Measurements from ENCODE around the gene DNAAF3.
"Not testable (repeated sequence)": the region's sequence is repeated elsewhere in the genome, so short reads cannot be mapped to it uniquely, and the experiment has no call there.

DNAAF3 gene

DNA sequence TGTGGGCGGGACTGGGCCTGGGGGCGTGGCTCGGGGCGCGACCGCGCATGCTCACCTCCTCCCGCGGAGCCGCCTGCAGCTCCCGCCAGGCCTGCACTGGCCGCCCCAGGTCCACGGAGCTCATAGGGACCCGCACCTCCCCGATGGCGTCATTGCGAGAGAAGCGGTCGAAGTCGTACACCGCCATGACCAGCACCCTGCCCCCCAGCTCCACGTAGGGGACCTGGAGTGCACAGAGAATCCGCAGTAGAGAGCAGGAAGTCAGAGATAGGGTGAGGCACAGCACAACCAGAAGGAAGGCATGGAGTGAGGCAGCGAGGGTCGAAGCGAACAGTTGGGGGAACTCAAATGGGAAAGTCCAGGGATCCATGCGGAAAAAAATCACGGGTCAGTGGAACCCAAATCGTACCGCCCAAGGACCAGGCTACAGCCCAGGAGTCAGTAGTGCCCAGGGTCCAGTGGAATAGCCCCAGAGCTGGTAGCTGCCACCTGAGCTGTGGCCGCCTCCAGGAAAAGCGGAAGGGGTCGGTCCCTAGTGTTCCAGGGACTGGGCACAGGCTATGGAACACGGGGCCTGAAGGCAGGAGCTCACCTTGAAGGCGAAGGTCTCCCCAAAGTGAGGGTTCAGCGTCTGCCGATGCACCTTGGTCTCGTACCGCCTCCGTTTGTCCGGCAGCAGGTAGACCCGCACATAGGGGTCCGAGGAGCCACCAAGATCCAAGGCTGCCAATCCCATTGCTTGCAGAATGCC is 8.9 kb upstream of the DNAAF3 start:
- DNase-seq = no peak

DNA sequence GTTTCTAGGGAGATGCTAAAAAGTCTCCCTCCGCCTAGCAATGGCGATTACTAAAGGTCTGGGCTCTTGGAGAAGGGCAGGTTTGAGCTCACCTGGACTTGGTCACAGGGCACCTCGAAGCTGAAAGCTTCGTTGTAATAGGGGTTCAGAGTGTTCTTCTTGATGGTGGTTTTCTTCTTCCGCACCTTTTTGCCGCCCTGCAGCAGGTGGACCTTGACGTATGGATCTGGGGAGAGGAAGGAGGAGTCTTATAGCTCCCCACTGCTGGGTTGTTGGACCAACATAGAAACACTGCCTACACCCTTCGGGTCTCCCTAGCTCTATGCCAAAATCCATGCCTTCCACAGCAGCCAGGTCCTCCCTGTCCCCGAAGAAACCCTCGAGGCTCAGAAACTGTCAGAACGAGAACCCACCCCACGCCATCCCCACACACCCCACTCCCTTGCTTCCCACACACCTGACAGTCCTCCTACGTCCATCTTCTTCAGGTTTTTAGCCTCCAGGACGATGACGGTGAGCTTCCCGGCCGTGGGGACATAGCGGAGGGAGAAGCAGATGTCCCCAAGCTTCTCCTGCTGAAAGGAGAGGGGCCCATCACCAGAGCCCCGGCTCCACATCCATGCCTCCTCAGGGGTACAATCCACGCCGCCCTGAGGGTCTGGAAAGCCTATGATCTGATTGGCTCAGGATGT is 8.2 kb upstream of the DNAAF3 start:
- no peak for DNase-seq

DNA sequence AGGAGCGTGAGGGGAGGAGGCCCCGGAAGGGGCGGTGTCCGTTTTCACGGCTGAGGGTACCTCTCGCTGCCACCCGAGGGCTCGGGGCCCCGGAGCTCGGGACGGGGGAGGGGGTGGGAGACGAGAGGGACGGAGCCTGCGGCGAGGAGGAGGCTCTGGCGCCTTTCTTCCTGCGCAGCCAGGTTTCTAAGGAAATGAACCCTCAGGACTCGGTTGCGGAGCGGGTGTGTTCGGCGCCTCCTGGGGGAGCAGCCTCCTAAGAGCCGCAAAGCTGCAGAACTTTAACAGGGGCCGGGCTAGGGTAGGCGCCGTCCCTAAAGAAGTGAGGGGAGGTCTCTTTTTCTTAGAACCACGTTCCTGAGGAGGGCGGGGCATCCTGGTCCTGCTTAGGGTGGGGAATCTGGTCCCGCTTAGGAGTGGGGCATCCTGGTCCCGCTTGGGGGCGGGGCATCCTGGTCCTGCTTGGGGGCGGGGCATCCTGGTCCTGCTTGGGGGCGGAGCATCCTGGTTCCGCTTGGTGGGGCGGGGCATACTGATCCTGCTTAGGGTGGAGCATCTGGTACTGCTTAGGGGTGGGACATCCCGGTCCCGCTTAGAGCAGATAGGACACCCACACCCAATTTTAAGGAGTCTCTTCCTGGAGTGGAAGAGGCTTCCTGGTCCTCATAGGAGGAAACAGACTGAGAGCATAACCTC is 7.4 kb upstream of the DNAAF3 start:
- DNase-seq = peak; percentile 31

DNA sequence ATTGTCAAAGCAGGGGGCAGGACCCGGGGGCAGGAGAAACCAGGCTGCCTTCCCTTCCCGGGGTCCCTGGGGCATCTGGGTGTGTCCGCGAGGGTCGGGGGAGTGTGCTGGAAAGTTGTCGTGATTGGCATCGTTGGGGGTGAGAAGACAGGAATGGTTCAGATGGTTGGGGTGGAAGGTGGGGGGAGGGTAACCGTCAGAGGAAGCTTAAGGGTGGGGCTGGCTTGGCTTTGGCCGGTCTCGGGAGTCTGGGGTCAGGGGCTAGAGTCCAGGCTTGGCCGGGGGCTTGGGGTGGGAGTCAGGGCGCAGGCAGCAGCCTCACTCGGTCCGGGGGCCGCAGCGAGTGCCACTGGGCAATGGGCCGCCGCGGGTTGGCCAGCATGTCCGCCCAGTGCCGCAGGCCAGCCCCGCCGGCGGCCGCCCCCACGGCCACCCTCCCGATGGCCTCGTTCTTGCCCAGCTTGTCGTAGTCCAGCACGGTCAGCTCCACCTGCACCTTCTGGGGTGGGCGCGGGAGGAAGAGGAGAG is 6.8 kb upstream of the DNAAF3 start:
- no peak for DNase-seq

DNA sequence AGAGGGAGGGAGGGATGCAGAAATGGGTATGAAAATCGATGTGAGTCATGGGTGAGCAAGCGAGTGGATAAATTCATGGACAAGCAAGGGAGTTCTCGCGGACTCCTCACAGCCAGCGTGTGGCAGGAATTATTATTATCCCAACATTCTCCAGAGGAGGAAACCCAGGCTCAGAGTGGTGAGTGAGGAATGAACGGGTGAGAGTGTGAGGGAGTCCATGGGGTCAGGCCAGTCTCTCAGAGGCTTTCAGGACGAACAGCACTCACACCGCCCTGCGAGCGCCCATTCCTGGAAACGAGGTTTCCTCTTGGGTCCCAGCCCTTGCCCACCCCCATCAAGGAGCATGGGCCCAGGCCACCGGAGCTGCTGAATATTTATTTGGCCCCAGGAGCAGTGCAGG is 6.3 kb upstream of the DNAAF3 start:
- DNase-seq = no peak

DNA sequence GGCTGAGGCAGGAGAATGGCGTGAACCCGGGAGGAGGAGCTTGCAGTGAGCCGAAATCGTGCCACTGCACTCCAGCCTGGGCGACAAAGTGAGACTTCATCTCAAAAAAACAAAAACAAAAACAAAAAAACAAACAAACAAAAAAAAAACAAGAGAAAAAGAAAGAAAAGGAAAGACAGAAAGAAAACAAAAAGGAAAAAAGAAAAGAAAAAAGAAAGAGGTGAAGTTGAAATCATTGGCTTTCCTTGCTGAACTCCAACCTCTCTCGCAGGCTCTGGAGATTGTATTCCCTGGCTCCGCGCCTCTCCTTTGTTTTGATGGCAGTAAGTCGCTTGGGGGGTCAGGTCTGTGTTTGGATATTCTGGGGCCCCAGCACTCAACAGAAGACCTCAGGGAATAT is 5.9 kb upstream of the DNAAF3 start:
- DNase-seq = not testable (repeated sequence)

DNA sequence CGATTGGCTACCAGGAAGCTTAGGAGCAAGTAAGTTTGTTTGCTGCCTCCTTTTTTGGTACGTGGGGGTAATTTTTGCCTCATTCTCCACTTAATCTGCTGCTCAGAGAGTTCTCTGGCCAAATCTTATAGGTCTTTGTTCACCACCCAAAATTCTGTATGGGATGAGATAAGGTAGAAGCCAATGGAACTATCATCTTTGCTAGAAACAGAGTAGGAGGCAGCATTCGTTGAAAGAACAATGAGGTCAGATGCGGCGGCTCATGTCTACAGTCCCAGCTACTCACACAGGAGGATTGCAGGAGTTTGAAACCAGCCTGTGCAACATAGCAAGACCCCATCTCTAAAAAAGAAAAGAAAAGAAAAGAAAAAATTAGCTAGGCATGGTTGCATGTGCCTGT is 5.0 kb upstream of the DNAAF3 start:
- DNase-seq = no peak

DNA sequence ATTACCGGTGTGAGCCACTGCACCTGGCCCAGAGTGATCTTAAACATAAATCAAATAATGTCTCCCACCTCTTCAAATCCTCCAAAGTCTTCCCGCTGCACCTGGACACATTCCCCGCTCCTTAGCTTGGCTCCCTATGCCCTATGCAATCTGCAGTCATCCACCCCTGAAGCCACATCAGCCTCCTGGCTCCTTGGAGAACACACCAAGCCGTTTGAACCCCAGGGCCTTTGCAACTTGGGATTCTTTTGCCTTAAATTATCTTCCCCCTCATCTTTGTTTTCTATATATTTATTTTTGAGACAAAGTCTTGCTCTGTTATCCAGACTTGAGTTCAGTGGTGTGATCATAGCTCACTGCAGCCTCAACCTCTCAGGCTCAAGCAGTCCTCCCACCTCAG is 2.7 kb upstream of the DNAAF3 start:
- no peak for DNase-seq

DNA sequence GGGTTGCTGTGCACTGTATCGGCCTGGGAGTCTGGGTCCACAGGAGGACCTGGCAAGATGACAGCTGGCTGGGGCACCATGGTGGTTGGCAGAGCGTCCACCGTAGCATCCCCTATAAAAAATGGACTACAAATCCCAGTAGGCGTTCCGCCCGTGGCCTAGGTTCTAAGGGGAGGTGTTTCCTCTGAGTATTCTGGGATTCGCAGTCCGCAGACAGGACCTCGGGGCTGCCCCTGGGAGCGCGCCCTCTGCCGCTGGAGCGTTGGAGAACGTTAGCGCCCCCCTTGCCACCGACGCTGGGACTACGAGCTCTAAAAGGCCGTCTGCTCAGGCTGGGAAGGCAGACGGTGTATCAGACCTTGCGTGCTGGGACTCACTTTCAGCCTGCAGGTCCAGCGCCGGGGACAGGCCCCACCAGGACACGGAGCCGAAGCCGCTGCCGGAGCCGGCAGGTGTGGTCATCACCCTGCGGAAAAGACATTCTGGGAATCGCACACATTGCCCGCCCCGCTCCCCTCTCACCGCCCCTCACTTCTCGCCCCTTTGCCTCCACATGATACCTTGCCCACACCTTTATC is 372 bp downstream of the DNAAF3 start:
- DNase-seq = peak; percentile 46

DNA sequence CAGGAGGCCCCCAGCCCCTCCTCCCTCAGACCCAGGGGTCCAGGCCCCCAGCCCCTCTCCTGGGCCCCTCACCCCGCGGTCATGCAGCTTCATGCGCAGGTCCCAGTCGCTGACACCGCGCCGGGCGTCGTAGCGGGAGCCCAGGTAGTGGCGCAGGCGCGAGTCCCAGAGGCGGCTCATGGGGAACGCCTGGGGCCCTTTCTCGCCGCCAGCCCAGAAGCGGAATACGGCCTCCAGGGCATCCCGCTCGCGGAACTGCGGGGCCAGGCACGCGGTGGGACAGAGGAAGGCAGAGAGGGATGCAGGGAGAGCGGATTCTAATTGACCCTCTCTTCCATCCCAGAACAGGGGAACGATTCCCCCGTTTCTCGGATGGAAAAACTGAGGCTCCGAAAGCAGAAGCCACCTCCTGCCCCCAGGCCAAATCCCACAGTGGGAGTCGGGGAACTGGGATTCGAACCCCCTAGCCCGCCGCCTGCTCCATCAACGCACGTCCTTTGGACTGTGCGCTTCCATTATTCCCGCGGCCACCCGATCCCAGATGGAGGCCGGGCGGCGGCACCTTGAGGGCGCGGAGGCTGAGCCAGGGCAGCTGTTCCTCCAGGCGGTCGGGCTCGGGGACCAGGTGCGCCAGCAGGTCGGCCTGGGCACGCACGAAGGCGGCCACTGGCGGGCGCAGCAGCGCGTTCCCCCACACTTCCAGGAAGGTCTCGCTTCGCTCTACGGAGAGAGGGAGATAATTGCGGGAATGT is 4.7 kb downstream of the DNAAF3 start:
- no peak for DNase-seq

DNA sequence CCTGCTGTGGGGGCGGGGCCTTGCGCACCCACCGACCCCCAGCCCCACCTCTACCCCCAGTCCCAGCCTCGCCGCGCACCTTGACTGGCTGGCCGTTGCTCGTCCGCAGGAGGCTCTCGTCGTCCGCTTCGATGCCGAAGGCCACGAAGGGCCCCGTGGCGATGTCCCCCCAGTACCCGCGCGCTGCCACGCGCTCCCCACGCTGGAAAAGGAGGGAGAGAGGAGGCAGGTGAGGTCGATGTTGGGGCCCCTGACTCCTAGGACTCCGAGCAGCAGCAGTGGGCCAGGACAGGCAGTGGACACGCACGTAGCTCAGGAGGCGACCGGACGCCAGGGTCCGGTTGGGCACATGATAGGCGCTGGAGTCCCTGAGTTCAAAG is 5.4 kb downstream of the DNAAF3 start:
- DNase-seq = no peak

DNA sequence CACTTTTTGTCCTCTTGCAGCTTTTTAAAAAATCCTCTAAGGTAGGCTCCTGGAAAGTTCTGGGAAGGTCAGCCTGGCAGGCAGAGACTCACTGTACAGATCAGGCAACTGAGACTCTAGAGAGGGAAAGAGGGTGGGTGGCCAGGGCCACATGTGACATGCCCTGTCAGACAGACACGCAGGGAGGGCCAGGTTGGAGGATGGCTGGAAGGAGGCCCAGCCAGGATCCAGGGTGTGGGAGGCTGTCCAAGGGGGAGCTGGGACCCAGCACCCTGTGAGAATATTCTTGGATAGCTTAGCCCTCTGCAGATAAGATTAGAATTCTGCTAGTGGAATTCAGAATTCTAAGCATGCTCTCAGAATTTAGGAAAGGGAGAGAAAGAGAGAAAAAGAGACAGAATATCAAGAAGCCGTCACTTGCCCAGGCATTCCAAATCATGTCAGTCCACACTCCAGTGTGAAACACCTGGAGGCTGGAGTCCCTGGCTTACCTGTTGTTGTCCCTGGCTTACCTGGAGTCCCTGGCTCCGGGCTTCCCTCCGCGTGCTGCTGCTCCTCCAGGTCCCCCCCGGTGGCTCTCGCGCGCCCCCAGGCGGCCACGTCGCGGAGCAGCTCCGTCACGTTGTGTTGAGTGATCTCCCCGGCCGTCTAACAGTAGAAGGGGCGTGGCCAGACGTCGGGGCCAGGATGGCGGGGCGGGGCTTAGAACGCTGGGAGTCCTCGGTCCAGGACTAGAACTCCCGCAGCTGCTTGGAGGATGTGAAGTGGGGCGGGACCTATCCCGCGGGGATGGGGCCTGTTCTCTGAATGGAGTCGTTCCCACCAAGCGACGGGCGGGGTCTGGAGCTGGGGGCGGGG is 6.1 kb downstream of the DNAAF3 start:
- peak; percentile 90 for DNase-seq

DNA sequence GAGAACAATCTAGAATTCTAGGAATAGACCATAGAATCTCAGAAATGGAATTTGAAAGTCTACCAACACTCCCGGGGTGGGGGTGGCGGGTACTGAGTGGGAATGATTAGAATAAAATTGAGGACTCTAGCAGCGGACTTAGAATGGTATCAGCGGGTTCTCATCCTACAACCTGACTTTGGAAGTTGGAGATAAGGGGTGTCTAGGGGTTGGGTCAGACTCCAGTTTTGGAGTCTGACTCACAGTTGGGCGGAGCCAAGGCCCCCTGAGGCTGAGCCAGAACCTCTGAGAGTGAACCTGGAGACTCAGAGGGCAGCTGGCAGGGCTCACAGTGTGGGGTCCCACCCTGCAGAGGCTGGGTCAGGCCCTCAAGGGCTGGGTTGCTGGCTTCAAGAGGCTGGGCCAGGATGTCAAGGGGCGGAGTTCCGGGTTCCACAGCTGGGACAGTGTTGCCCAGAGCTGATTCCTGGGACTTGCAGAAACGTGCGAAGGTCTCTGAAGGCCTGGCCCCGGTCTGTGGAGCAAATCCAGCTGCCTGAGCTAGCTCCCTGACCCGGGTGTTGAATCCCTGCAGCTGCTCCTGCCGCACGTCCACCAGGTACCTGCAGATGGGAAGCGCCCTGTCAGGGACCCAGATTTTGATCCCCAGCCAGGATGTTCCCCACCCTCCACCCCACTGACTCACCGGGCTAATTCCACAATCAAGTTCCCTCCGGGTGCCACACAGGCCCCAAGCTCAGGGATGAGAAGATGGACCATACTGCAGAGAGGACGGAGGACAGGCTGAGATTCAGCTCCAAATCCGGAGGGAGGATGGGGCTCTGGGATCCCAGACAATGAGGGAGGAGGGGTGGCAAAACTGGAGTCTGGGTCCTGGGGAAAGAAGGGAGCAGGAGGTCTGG is 7.3 kb downstream of the DNAAF3 start:
- no peak for DNase-seq

DNA sequence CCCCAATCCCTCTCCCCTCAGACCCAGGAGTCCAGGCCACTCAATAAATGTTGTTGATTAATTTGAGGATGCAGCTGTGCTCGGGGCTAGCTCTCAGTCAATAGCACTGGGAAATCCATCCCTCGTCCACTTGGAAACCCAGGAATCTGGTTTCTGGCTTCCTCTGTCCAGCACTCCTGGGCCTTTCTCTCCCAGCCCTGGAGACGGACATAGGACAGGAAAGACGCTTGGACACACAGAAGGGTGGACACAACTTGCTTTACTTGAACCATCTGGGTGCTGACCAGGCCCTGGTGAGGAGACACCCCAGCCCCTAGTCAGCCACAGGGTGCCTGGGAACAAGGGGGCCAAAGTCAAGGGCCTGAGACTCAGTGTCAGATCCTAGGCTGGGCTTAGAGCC is 8.0 kb downstream of the DNAAF3 start:
- DNase-seq = no peak

DNA sequence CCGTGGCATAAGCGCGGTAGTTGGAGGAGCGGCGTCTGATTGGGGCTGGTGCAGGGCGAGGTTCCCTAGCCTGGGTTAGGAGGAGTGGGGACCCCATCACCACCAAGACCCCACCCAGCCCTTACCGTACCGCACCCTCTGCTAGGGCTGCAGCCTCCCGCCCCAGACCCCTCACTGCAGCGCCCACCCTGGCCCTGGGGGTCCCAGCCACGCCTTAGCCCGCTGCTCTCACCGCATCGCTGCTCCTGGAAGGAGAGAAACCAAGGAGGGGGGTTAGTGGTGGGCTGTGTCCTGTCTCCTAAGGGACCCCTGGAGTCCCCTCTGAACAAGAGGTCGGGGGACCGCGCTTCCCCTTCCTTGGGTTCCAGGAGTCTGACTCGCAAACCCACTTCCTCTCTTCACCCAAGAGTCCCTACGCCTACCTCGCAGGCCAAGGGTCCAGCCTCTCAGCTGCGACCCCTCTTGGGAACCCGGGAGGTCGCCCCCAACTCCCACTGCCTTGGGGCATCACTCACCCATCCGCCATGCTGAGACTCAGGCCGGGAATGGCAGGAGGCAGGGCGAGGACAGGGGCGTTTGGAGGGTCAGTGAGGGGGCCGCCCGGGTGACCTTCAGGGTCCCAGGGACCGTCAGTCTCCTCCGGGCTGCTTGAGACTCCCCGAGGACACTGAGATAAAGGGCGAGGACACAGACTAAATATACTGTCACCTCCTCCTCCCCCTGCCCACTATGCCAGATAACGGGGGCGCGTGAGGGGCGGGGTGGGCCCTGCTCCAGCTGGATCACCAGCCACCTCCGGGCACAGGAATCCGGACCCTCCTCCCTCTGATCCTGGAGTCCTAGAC is 9.1 kb downstream of the DNAAF3 start, which contains the start of gene TNNI3:
TNNI3 (minus strand) TSS at position 669 of the 845 bp plus-strand sequence; CDS start at position 526, 143 bp downstream.
- no peak for DNase-seq

DNA sequence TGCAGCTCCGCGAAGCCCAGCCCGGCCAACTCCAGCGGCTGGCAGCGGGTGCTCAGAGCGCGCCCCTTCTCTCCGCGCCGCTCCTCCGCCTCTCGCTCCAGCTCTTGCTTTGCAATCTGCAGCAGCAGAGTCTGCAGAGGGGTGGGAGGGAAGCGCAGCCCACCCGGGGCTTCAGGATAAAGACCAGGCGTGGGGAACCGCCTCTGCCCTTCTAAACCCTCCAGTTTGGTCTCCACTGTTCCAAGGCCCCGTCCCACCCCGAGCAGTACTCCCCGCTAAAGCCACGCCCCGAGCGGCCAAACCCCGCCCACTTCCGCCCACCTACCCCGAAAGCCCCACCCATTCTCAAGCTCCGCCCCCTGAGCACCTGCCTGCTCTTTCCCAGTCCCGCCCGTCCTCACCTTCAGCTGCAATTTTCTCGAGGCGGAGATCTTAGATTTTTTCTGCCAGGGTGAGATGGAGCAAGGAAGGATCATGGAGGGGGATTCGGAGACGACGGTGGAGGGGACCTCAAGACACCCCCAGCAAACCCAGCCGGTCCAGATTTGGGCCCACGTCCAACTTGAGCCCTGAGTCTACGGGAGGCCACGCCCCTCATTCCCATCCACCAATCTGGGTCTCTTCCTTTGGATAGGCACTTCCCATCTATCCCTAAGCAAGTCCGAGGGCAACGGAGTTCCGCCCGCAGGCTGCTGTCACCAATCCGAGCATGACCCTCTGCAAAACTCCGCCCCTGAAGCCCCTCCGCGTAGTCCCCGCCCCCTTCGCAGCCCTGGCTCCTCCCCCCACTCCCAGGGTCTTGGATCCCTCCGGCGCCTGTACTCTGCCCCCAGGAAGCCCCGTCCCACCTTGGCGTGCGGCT is 10.0 kb downstream of the DNAAF3 start:
- DNase-seq = peak; percentile 39

DNA sequence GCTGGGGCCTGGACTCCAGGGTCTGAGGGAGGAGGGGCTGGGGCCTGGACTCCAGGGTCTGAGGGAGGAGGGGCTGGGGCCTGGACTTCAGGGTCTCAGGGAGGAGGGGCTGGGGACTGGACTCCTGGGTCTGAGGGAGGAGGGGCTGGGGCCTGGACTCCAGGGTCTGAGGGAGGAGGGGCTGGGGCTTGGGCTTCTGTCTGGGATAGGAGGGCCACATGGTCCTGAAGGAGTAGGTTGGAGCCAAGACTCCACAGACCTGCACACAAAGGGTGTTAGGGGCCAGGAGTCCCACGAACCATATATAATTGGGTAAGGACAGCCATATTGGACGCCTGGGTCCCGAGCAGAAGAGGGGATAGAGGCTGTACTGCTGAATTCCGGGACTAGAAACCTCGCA is 10.6 kb downstream of the DNAAF3 start:
- not testable (repeated sequence) for DNase-seq

DNA sequence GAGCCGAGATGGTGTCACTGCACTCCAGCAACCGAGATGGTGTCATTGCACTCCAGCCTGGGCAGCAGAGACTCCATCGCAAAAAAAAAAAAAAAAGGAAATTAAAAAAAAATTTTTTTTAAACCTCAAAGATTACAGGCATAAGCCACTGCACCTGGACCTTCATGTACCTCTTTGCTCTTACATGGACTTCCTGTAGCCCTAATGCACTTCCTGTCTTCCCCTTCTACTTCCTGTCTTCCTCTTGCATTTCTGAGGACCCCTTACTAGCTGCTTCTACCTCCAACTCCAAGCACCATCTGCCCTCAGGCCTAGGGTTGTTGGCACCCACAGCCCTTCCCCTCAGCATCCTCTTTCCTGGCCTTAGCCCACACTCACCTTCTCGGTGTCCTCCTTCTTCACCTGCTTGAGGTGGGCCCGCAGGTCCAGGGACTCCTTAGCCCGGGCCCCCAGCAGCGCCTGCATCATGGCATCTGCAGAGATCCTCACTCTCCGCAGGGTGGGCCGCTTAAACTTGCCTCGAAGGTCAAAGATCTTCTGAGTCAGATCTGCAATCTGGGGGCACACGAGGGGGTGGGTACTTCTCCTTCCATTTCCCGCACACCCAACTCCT is 12.7 kb downstream of the DNAAF3 start:
- DNase-seq = no peak

Measured in inflammatory macrophage treated with lipopolysaccharide for 4 hours (primary cell).